AG09309 (cell line): ENCODE data around the gene RHOV.

Source experiments
- DNase-seq: peaks from one replicate; pipeline ENCODE4 v3.0.0-alpha.2; 2010; ENCODE audit warnings: low read depth
- H3K4me3 ChIP-seq: 2 replicates; pipeline ENCODE4 v1.5.1; 2011; ENCODE audit warnings: mild to moderate bottlenecking, low read depth, low read length, moderate library complexity; ENCODE audit not compliant: control insufficient read depth
- CTCF ChIP-seq: IDR thresholded peaks from 2 replicates; pipeline ENCODE4 v1.5.1; 2011; ENCODE audit warnings: mild to moderate bottlenecking, low read depth, low read length, inconsistent platforms; ENCODE audit not compliant: insufficient read depth, control insufficient read depth; ENCODE audit errors: missing control alignments

RHOV gene

GRCh38 chr15:40859206-40859851, 14.7 kb downstream of the RHOV start:
- DNase-seq: no peak
- peak; percentile 88 for TF ChIP-seq CTCF
- H3K4me3 ChIP-seq: no peak overlapping the region

- TF ChIP-seq CTCF: no peak
- no peak overlapping the region for H3K4me3 ChIP-seq
- no peak for DNase-seq
Observed at GRCh38 chr15:40858706-40859105, 15.3 kb downstream of the RHOV start.

- no peak for DNase-seq
- no peak overlapping the region for H3K4me3 ChIP-seq
- peak; percentile 99 for TF ChIP-seq CTCF
Observed at GRCh38 chr15:40857601-40858341, 16.3 kb downstream of the RHOV start.

GRCh38 chr15:40856746-40857145, 17.3 kb downstream of the RHOV start:
- H3K4me3 ChIP-seq: no peak overlapping the region
- TF ChIP-seq CTCF: no peak
- no peak for DNase-seq

- H3K4me3 ChIP-seq: no peak overlapping the region
- no peak for DNase-seq
- TF ChIP-seq CTCF: no peak
Observed at GRCh38 chr15:40855706-40856234, 18.3 kb downstream of the RHOV start.

GRCh38 chr15:40854161-40854560, 19.9 kb downstream of the RHOV start:
- no peak overlapping the region for H3K4me3 ChIP-seq
- TF ChIP-seq CTCF: no peak
- DNase-seq: no peak
